GM12873 (cell line): Measurements from ENCODE around the gene MT1X.

Source experiments
- TF ChIP-seq, protein P1 (sequence below): IDR thresholded peaks from 2 replicates; pipeline ENCODE4 v1.5.1; 2012; ENCODE audit warnings: low read depth, mild to moderate bottlenecking, moderate library complexity, low read length, control low read depth; ENCODE audit not compliant: insufficient read depth; ENCODE audit errors: missing control alignments

Gene MT1X

GRCh38 chr16:56679818-56680217, 2.5 kb upstream of the MT1X start:
- TF ChIP-seq, protein P1, sequence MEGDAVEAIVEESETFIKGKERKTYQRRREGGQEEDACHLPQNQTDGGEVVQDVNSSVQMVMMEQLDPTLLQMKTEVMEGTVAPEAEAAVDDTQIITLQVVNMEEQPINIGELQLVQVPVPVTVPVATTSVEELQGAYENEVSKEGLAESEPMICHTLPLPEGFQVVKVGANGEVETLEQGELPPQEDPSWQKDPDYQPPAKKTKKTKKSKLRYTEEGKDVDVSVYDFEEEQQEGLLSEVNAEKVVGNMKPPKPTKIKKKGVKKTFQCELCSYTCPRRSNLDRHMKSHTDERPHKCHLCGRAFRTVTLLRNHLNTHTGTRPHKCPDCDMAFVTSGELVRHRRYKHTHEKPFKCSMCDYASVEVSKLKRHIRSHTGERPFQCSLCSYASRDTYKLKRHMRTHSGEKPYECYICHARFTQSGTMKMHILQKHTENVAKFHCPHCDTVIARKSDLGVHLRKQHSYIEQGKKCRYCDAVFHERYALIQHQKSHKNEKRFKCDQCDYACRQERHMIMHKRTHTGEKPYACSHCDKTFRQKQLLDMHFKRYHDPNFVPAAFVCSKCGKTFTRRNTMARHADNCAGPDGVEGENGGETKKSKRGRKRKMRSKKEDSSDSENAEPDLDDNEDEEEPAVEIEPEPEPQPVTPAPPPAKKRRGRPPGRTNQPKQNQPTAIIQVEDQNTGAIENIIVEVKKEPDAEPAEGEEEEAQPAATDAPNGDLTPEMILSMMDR, result no peak

GRCh38 chr16:56682703-56683397, 580 bp downstream of the MT1X start:
- TF ChIP-seq, protein P1, result no peak

- TF ChIP-seq, protein P1, result no peak
These were observed 1.3 kb downstream of the MT1X start for GRCh38 chr16:56683424-56684172.

DNA sequence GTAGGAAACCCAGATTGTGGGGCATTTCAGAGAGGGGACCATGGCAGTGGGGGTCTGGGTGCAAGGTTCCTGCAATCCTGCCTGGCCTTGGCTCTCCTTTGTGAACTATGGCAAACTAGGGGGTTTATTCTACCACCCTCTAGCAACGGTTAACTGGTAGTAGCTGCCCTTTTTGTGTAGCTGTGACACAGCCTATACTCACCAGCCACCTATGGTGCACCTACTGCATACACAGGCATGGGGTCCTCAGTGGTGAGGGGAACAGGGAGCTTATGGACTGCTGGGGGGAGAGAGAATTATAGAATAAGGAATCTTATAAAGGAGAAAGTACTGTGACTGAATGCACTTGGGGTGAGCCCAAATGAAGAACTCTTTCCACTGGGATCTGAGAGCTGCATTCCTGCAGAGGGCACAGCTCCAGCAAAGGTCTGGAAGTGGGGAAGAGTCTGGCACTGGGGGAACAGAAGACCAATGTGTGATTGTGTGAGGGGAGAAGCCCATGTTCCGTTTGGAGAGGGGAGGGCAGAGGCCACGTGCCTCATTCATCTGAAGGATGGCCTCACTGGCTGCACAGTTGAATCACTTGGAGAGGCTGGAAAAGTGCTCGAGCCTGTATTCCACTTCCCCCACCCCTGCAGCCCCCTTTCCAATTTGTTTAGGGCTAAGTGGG, 2.1 kb downstream of the MT1X start:
- TF ChIP-seq, protein P1, result no peak

- TF ChIP-seq, protein P1, result no peak
These were observed 2.8 kb downstream of the MT1X start for GRCh38 chr16:56684926-56685590.

DNA sequence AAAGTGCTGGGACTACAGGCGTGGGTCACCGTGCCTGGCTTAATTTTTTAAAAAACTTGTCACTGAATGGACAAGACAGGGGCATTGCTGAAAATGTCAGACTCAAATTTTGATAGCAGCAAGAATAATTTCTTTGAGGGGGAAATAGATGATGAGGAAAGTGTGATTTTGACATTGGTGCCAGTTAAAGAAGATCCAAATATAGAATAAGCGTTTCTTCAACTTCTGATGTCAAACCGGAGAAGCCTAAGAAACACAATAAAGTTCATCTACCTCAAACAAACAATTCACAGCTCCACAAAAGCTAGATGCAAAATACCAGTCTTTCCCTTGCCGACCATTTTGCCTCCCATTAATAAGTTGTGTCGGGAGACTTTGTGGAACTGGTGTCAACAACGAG, 4.5 kb downstream of the MT1X start:
- TF ChIP-seq, protein P1, result no peak

DNA sequence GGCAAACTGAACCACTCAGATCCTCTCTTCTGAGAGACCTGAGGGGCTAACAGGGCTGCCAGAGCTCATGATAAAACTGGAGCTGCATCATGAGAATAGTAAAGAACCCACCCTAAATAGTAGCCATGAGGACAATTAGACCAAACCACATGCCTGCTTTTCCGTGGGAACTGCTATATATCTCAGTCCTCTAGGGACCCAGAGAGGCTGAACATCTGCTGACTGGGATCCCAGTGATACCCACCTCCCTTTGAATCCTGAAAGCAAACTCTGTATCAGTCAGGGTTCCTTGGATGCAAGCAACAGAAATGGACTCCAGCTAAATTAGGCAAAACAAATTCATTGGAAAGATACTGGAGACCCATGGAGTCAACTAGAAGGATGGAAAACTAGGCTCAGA, 6.5 kb downstream of the MT1X start:
- TF ChIP-seq, protein P1, result no peak
